Hematopoietic multipotent progenitor cell treated with erythropoietin and hydrocortisone succinate and interleukin-3 and kit ligand, for 6 days (in vitro differentiated cells): ENCODE measurements around the gene FAM9A.

Experiments used
- DNase-seq: peaks from one replicate; pipeline ENCODE4 v3.0.0-alpha.2; 2015

Gene FAM9A

DNA sequence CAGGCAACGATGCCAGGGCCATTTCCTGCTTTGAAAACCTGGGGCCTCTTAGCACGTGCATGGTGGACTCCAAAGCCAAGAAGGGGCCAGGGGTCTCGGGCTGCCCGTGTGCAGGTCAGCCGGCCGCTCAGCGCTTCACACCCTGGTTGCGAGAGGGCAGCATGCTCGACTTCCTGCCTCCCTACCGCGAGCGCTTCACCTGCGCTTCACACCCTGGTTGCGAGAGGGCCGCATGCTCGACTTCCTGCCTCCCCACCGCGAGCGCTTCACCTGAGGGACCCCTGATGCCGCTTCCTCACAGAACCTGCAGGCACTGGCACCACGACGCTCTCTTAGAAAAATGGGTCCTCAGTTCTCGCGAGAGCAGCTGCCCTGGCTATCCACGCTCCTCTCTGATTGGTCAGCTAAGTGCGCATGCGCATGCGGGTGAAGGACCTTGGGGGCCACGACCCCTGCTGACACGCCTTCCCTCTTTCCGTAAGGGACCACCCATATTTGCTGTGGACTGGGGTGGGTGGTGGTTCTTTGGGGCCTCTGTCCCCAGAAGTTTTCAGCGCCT is at the start of gene FAM9A:
FAM9A (minus strand) TSS at position 343 of the 559 bp plus-strand sequence. CDS start 1,212 bp downstream, outside the sequence.
- DNase-seq, result no peak

DNA sequence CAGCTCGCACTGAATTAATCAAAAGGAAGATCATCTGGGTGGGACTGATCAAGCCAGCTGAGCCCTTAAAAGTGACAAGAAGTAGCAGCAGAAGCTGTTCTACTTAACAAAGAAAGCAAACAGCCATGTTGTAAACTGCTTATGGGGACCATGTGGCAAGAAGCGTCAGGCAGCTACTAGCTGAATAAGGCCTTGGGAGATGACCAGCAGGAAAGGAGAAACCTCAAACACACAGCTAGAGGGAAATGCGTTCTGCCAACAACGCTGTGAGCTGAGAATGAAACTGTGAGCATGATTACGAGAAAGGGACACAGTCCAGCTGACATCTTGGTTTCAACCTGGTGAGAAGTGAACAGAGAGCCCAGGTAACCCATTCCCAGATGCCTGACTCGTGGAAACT is 49.3 kb upstream of the FAM9A start:
- no peak for DNase-seq

DNA sequence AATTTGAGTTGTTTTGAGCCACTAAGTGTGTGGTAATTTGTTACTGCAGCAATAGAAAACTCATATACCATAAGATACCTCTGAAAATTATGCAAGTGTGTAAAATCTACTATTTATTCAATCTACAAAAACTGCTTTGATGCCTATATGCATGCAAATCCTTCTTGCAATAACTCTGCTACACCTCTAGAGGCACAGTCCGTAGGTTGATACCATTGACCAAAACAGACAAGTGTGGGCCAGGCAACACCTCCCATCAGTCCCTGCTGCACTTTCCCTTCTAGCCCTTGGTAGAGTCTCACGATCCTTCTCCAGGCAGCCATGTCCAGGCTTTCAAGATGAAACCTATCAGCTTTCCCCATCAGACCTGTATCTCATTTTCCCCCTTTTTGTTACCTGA is 48.8 kb upstream of the FAM9A start:
- peak; percentile 4 for DNase-seq

DNA sequence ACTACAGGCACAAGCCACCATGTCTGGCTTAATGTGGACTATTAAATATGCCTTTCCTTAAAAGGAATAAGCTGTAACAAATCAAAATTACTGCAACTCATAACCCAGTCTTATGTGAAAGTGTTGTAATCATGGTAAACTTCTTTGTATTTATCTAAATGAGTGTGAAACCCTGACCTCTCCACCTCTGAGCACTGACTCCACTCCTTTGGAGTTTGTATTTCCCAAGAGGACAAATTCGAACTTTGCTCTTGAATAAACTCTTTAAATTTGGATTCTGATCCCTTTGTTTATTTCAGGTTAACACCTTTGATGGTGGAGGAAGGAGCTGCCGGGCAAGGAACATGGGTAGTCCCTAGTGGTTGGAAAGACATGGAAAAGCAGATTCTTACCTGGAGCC is 48.3 kb upstream of the FAM9A start:
- DNase-seq, result no peak

DNA sequence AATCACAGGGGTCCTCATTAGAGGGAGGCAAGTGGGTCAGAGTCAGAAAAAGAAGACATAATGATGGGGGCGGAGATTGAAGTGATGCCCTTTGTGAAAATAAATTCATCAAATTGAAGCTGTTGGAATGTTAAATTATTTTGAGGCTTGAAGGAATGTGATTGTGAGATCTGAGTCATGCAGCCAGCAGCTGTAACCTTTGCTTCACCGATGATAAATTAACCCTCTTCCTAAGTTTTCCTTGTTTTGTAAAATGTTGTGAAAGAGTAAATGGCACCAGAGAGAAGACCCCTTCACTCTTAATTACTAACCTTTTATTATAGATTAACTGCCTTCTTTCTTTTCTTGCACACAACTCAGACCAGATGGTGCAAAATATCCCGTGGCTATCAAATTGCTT is 47.7 kb upstream of the FAM9A start:
- DNase-seq, result no peak

DNA sequence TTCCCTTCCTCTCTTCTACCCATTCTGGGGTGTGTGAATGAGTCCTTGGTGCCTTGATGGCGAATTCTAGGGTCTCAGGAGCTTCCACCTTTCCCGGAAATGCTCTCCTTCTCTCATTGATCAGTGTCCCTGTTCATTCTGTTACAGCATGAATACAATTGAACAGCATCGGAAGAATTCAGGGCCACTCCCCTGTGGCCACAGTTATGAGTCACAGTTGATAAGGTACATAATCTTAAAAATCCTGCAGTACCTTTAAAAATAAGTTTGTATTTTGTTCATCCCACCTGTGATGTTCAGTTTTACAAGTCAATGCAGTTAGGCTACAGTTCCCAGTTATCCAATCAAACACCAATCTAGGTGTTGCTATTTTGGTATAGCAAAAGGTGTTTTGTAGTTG is 47.3 kb upstream of the FAM9A start:
- no peak for DNase-seq

DNA sequence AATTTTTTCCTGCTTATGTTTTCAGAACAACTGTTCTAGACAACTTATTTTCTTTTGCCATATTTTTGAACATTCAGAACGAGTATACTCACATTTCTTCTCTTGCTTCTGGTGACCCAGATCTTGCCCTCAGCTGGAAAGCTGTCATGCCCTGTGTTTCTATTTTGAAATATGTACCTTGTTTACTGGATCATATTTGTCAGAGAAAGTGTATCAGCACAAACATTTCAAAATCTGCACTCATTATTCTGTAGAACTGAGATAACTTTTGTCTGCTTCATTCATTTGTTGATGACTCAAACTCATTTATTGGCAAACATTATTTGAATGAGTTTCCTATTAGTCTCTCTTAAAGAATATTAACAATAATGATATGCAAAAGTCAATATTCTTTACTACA is 46.2 kb upstream of the FAM9A start:
- no peak for DNase-seq

DNA sequence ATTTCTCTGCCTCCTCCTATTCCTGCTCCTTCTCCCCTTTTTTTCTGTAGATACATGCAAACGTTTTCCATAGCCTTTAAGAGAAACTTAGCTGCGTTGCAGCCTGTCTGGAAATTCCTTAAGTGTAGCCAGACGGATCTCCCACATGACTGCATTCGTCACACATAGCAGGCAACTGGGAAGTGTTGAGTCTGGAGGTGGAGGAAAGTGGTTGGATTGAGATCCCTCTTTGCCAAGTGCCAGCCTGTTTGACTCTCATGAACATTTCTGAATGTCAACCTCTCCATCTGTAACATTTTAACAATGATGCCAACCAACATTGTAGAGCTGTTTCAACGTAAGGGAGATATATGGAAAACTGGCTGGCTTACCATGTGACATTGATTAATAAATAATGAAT is 45.1 kb upstream of the FAM9A start:
- DNase-seq, result no peak

DNA sequence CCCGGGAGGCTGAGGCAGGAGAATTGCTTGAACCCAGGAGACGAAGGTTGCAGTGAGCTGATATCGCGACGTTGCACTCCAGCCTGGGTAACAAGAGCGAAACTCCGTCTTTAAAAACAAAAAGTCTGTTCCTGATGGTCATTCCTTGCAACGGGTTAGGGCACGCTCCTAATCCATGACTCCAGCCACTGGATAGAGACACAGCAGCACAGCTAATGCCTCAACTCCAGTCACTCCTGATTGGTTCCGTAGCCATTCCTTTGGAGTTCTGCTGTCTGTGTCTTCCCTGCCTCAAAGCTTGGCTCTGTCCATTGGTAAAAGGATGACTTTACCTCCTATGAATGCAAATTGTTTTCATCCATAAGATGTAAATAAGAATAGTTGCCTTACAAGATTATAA is 44.3 kb upstream of the FAM9A start:
- DNase-seq, result no peak

DNA sequence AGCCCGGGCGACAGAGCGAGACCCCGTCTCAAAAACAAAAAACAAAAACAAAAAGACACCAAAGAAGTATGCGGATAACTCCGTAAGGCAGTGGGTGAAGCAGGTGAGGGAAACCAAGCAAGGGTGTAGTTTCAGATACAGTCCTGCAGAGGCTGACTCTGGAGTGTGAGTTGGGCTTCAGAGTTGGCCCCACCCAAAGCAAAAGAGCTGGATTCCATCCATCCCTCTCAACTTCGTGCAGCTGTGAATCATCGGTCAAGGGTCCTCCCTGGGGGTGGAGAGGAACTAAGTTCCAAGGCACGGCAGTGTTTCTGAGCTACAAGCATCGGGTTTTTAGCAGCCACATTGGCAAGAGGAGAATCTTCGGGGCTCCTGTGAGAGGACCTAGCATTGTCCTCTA is 43.9 kb upstream of the FAM9A start:
- no peak for DNase-seq

DNA sequence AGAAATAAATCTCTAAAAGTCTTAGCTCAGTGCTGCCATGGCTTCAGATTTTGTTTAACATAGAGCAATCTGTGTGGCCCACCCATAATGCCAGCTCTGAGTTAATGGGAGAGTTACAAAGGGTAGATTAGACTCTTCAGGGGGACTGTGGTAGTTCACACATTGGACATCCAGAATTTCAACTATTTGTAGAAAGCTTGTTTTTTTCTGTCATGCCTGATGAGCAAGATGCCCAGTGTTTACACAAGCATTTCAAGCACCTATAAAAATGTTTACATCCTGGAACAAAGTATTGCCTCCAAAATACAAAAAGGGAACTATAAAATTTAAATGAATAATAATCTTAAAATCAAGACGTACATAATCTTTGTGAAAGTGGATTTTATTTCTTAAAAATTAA is 43.0 kb upstream of the FAM9A start:
- DNase-seq, result no peak

DNA sequence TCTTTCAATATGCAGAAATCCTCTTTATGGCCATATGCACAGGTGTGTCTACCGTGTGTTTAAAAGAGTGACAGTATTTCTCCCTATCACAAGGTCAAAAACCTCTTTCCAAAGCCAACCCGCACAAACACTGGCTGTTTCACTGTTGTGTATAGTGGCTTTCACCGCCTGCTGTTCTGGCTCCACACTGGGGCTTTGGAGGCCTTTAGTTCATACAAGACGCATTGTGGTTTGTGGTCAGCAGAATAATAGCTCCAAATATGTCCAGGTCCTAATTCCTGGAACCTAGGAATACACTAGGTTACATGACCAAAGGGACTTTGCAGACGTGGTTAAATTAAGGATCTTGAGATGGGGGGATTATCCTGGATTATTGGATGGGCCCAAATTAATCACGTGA is 40.7 kb upstream of the FAM9A start:
- no peak for DNase-seq

DNA sequence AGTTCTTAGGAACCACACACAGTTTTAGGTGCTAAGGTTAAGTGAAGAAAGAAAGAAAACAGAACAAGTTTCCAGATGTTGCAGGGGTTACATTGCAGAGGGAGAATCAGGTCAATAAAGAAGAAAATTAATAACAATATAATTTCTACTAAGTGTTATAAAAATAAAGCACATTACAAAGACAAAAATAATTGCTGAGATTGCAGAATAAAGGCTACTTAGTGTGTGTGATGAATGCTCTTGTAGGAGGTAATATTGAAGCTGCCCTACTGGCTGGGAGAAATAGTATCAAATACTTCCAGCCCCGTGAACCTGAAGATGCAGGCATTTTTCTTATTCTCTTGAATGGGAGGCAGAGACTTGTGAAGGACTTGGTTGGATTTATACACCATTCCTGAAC is 33.2 kb upstream of the FAM9A start:
- DNase-seq, result no peak

DNA sequence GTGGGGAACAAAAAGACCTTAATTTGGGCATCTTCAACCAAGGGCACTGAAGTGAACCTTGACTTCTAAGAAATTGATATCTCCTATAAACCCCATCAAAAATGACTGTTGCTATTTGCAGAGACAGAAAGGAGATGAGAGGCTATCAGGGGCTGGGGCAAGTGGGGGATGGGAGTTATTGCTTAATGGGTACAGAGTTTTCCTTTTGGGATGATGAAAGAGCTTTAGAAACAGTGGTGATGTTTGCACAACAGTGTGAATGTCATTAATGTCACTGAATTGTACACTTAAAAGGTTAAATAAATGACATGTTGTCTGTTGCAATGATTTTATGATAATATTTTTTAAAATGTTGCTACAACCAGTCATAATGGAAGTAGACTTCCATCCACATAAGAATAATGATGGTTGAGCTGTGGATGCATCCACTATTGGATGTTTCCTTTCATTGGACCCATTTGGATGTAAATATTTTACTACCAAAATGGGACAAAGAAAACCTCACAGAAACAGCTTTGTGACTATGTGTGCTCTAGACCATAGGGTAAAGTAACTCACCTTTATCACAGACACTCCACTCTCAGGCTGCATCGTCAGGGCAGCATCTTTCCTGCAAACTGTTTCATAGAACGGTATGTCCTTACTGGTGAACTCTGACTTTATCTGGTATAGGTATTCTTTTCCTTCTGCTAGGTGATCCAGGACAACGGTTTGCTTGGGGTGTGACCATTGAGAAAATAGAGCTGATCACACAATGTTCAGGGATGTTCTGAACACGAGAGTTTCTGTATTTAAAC is 31.6 kb upstream of the FAM9A start:
- DNase-seq, result no peak

DNA sequence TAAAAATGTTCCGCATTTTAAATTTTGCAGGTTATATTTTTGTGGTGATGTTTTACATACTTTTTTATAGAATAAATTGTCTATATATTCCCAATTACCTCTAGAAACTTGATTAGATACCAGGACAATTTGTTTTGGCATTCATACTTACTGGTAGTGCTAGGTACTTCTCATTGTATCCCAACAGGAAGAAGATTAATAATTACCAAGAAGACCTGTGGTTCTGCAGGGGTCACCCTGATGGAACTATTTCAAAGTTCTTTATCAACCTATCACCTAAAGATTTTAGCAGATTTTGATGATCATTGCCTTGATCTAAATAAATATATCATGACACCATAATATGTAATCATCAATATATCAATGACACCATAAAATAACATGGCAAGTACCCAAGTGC is 22.5 kb upstream of the FAM9A start:
- DNase-seq, result no peak

DNA sequence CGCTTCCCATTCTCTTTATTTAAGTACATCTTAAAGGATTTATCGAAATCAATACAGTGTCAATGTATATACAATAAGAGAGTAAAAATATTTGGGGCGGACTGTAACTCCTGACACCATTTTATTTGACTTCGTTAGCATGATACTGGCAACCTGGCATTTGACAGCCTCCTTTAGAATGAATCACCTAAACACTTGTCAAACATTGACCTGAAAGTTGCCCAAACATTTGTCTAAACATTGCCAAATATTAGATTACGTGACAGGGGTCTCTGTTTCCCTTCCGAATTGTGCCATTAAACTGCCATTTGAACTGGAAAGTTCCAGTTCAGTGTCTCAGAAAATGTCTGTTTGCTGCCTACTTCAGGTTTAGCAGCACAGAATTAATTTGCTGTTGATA is 20.8 kb upstream of the FAM9A start:
- DNase-seq, result no peak

DNA sequence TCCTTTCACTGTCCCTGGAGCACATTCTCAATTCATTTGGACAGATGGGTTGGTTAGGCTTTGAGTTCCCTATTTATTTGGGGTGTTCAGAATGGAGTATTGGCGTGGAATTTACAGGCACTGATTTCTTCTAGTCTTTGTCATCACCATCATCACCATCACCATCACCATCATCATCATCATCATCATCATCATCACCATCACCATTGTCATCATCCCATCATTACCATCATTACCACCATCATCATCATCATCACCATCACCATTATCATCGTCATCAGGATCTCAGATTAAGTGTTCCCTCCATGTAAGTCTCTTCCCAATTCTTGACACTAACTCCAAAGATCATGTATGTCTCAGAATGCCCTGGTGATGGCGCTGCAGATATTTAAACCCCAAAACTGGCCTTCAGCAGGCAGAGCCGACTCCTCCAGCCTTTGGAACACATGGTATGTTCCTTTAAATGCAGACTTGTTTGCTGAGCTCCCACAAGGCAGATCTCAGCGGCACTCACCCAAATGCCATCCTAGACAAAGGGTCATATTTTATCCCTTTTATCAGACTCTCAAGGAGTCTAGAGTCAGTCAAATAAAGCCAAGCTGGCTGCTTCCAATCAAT is 19.8 kb upstream of the FAM9A start:
- DNase-seq, result no peak

DNA sequence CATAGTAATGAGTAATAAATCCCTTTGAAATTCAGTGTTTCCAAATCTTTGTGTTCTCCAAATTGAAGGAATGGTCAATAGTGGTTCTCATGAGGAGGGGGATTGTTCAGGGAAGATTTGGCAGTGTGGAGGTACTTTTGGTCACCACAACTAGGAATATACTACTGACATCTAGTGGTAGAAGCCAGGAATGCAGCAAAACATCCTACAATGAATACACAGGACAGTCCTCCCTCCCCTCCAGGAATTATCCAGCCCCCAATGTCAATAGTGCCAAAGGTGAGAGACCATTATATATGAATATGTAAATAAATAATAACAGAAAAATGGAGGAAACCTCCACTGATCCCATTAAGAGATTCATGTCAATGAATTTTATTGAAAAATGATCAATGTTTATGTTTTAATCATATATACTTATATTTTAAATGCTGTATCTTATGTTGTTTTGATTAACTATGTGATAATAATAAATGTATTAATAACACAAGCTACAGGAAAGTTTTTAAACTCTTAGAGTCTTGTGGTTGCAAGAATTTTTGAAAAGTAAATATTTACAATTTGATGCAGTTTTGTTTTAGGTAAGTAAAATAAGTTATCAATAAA is 14.4 kb upstream of the FAM9A start:
- peak; percentile 51 for DNase-seq

DNA sequence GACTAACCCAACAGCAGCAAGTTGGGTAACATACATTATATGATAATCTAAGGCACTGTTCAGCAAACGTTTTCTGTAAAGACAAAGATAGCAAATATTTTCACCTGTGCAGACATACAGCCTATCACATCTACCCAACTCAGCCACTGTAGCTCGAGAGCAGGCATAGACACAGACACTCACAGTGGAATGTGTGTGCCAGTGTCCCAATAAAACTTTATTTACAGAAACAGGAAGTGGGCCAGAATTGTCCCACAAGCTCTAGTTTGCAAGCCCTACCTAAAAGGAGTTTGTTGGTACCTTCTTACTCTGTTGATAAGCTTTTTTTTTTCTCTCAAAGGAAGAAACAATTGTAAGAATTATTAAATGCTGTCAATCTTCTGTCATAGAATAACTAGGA is 11.9 kb upstream of the FAM9A start:
- no peak for DNase-seq

DNA sequence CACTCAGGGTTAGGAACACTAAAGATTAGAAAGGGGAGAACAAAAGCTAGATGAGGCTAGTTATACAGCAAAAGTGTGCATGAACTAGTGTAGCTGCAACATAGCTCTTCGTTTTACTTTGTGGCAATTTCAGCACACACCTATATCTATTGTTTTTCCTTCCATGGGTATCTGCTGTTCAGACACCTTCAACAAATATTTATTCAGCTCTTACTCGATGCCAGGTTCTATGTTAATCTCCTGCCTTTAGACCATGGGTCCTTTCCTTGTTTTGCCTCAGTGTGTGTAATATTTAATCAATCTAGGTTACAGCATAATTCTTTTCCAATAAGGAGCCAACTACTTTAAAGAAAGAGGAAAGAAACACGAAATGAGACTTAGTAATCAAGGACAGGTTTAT is 10.4 kb upstream of the FAM9A start:
- DNase-seq, result no peak

DNA sequence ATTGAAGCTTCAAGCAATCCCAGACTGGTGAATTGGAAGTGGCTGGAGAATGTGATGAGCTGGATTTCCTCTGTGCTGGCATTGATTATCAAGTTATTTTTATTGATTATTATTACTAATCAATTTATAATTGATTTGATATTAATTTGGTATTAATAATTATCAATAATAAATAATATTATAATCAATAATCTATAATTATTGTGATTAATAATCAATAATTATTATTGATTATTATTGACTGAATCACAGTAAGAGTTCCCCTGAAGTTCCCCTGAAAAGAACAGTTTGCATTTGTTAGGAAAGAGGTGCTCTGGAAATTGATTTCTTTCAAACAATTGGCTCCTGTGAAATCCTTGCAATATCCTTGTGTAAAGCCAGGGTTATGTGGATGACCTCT is 7.5 kb upstream of the FAM9A start:
- no peak for DNase-seq

DNA sequence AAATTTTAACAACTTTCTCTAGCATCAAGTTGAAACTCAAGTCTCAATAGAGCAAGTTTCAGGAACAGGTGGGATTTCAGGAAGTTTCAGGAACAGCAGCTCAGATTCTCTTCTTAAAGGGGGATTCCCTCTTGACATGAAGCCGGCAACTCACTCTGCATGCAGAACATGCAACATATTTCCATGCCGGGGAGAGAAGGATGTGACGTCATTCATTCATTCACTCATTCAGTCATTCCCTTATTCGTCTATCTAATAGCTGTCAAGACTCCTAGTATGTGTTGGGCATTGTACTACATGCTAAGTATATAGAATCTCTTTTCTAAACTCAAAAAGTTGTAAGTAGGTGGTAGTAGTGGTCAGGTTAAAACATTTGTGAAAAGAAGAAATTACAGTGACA is 4.8 kb upstream of the FAM9A start:
- DNase-seq, result no peak

DNA sequence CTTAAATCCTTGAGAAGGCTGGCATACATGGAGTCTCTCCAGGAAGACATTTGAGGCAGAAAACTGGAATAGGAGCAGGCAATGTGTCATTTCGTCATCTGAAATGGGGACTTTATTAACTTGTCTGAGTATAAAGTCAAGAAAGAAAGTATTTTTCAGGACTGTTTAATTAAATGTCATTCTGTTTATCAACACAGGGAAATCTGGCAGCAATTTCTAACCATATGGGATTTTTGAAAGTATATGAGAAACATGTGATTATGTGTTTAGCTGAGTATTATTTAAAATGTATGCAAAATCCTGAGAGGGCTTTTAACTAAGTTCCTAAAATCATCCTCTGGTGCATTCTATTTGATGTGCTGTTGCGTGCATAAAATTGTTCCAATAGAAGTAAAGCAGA is 3.9 kb upstream of the FAM9A start:
- no peak for DNase-seq

DNA sequence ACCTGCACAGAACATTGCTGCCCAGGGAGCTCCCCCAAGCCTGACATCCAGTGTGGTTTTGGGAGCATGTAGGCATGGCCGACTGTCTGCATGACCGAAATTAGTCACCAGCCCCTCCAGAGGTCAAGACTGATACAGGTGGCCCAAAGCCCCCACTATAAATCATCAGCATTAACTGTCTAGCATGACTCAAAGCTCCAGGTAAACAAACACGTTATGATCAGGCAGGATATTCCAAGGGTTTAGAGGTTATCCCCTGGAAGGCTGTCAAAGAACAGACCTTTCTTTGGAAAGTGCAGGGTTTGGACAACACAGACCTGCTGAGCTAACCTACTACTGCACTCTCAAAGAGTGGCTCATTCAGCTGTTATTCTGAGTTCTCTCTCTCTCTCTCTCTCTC is 2.1 kb upstream of the FAM9A start:
- DNase-seq, result no peak
